NCI-H1436 (cell line): Measurements from ENCODE around the gene ZBTB16.
"Not testable (repeated sequence)": the region's sequence is repeated elsewhere in the genome, so short reads cannot be mapped to it uniquely, and the experiment has no call there.

Source experiments
- DNase-seq: peaks from one replicate; lab custom pipeline; 2025; lab: John Stamatoyannopoulos, UW

Gene ZBTB16

DNA sequence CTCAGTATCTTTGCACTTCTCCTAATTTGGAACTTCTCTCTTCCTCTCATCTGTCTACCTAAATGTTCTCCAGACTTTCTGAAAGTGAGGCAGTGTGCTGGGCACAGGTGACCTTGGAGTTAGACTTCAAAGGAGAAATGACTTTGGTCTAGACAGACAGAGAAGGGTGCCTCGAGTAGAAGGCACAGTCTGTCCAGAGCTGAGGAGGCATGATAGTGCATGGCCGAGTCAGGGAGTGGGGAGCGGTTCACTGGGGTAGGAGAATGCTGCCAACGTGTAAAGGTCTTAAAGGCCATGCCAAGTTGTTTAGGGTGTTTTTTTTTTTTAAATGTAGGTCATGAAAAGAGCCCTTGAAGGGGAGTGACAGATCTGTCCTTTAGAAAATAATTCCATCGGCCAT lies 17.3 kb upstream of the ZBTB16 start:
- no peak for DNase-seq

DNA sequence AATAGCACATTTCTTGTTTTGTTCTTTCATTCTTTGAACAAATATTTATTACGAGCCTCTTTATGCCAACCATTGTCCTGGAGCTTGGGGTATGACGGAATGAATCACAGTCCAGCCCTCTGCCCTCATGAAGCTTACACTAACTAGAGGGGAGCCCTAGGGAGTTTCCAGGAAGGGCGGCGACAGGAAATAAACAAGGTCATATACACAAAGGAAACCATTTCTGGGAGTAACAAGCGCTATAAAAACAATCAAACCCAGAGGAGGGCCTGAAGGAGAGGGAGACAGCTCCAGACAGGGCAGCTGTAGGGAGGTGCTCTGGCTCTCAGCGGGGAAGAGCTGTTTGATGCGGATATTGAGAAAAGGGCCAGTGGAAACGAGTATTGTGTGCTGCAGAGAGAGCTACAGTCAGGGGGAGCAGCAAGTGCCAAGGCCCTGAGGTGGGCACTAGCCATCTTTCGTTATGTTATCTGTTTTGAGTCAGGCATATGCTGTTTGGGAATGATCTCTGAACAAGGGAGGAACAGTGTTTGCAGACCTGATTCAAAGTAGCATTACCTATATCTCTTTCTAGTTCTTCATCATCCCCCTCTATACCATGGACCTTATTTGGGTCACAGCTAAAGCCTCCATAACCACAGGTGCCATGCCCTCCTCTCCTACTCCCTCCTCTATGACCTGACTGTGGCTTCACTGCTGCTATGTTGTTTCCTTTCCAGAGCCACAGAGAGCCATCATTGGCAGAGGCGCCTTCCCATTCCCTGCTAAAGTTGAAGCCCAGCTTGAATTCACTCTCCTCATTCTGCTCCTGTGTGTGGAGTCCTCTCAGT lies 15.3 kb upstream of the ZBTB16 start:
- no peak for DNase-seq

- no peak for DNase-seq
Observed at GRCh38 chr11:114047327-114047726, 12.2 kb upstream of the ZBTB16 start.

- no peak for DNase-seq
Observed at GRCh38 chr11:114049050-114049449, 10.5 kb upstream of the ZBTB16 start.

- not testable (repeated sequence) for DNase-seq
Observed at GRCh38 chr11:114049766-114050165, 9.7 kb upstream of the ZBTB16 start.

DNA sequence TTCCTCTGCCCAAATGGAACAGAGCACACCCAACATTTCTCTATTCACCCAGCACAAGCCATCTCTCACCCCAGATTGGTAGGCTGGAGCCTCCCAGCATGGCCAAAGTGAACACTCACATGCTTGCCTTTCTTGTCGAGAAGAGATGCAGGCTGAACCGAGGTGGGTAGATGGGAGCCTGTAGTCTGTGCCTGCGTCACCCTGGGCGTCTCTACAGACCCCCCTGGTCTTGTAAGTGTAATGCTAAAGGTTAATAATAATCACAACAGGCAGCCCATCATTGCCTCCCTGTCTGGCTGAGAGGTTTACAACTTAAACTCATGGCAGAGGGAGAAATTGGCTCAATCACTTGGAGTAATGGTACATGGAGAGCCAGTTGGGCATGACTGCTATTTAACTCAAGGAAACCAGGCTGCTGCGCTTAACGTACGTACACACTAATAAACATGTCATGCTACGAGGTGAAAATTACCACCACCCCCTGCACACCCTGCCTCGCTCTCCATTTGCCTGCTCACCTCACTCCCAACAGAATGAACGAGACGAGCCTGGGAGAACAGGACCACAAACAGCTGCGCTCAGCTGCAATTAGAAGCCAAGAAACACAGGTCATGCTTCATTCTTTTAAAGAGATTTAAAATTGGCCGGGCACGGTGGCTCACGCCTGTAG lies 9.1 kb upstream of the ZBTB16 start:
- DNase-seq = no peak

GRCh38 chr11:114051558-114051957 lies 8.0 kb upstream of the ZBTB16 start:
- no peak for DNase-seq

- DNase-seq = no peak
Observed at GRCh38 chr11:114052160-114052559, 7.4 kb upstream of the ZBTB16 start.

- no peak for DNase-seq
Observed at GRCh38 chr11:114053406-114053805, 6.1 kb upstream of the ZBTB16 start.

- no peak for DNase-seq
Observed at GRCh38 chr11:114054806-114055205, 4.7 kb upstream of the ZBTB16 start.

DNA sequence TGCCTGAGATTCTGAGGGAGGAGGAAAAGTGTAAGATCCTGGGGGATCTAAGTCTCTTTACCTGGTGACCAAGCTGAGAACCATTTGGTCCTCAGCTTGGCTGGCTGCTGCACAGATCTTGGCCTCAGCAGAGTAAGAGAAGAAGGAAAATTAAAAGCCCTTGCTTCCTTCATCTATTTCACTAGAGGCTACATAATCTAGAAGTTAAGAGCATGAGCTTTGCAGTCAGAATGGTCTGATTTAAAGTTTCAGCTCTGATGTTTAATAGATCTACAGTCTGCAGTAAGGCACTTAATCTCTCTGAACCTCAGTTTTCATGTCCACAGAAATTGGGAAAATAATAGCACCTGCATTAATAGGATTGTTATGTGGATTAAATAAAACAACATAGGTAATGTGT lies 3.1 kb upstream of the ZBTB16 start:
- DNase-seq = no peak

DNA sequence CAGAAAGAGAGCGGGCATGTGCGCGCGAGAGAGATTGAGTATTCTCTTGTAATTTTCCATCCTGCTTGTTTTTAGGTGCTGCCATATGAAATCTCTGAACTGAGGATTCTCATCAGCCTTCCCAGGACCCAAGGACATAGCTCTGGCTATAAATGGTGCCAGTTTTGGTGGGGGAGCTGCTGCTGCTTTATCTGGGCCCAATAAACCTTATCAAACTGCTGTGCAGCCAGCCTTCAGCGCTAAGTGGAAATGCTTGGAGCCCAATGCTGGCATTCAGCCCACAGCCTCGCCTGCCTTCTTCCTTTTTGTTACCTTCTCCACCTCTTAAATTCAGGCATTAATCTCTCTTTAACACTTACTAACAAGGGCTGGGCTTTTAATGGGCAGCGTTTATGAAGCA lies 2.4 kb upstream of the ZBTB16 start:
- no peak for DNase-seq

GRCh38 chr11:114057605-114058004 lies 1.9 kb upstream of the ZBTB16 start:
- DNase-seq = no peak

- DNase-seq = no peak
Observed at GRCh38 chr11:114058026-114058706, 1.3 kb upstream of the ZBTB16 start.

DNA sequence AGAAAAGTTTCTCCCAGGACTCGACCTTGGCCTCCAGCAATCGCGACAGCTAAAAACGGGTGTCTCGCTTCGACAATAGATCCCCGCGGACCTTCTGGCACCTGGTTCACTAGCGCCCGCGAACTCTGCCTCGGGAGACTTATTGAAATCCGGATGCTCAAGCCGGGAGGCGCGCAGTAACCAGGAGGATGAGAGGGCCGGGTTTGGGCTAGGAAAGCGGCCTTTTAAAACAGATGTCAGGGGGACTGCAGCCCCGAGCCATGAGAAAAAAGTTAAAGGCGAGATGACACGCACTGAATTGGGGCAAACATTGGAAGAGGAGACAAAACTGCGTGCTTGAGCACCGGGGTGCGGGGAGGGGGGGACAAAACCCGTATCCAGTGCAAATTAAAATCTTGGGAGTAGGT lies 637 bp upstream of the ZBTB16 start:
- no peak for DNase-seq

- DNase-seq = no peak
Observed at GRCh38 chr11:114059984-114060391, 477 bp downstream of the ZBTB16 start.

DNA sequence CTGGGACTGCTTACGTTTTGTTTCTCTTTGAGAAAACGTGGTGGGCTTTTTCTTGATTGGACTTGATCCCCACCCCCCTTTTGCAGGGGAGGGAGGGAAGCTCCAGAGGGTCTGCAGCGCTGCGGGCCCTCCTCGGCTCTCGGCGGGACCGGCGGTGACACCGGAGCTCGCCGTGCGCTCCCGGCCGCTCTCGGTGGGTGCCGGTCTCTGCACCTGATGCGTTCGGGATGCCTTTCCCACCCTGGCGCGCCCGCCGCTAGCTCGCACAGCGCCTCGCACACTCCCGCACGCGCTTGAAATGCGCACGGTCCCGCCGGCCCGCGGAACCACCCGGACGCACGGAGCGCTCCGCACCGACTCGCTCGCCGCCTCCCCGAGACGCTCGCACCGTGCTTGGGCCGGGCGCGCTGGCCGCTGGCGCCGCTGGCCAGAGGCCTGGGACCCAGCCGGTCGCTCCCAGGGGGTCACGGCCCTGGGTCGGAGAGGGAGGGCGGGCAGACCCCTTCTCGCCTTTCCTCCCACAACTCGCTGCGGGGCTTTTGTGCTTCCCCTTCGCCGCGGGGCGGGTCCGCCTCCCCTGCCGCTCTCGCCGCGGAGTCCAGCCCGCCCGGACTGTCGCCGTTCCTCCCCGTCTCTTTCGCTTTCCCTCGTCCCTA lies 1.0 kb downstream of the ZBTB16 start:
- no peak for DNase-seq

GRCh38 chr11:114061048-114061680 lies 1.7 kb downstream of the ZBTB16 start:
- DNase-seq = no peak

GRCh38 chr11:114061681-114062049 lies 2.2 kb downstream of the ZBTB16 start:
- DNase-seq = no peak

DNA sequence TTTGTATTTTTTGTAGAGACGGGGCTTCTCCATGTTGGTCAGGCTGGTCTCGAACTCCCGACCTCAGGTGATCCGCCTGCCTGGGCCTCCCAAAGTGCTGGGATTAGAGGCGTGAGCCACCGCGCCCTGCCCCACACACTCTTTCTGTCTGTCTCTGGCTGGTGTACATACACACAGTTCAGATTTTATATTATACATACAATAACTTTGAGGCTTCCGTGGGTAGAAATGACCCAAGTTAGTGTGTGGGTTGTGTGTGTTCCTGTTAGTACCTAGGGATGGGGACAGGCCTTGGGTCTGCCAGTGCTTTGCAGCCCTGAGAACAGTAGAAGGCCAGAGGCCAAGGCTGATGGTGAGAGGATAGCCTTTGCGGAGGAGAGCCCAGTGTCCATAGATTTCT lies 2.8 kb downstream of the ZBTB16 start:
- no peak for DNase-seq

- DNase-seq = no peak
Observed at GRCh38 chr11:114063149-114063828, 3.8 kb downstream of the ZBTB16 start.

DNA sequence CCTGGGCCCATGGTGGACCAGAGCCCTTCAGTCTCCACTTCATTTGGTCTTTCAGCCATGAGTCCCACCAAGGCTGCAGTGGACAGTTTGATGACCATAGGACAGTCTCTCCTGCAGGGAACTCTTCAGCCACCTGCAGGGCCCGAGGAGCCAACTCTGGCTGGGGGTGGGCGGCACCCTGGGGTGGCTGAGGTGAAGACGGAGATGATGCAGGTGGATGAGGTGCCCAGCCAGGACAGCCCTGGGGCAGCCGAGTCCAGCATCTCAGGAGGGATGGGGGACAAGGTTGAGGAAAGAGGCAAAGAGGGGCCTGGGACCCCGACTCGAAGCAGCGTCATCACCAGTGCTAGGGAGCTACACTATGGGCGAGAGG lies 4.3 kb downstream of the ZBTB16 start:
- DNase-seq = no peak
